ENCODE results near the gene UBXN7. TPM values are rescaled to one million over a fixed set of nuclear protein-coding genes. Genes with fewer than 3 reads are reported as not detected.
"Not testable (repeated sequence)": the region's sequence is repeated elsewhere in the genome, so short reads cannot be mapped to it uniquely, and the experiment has no call there.

Gene UBXN7
- total RNA-seq, 1 donor: 21.0 TPM

- Histone ChIP-seq H3K27me3 (ENCODE audit: insufficient read depth, low read length) (no peaks in the 10 kb centered on the region), H3K4me2 (ENCODE audit: insufficient read depth, low read length) (no peak overlapping the region), H3K79me2 (ENCODE audit: insufficient read depth, low read length) (no peaks in the 10 kb centered on the region), H3K9me3 (ENCODE audit: low read depth, low read length) (peaks cover 10% of the 10 kb centered on the region), H3K4me3 (ENCODE audit: insufficient read depth, low read length) (no peak overlapping the region), H3K4me1 (ENCODE audit: insufficient read depth, low read length) (no peaks in the 10 kb centered on the region), H3K36me3 (ENCODE audit: insufficient read depth, low read length) (no peaks in the 10 kb centered on the region), H2AFZ (ENCODE audit: low read length) (no peak overlapping the region), H4K20me1 (ENCODE audit: insufficient read depth, low read length) (no peaks in the 10 kb centered on the region), H3K27ac (ENCODE audit: low read depth, low read length) (no peak overlapping the region)
- no peak for TF ChIP-seq CTCF (IDR thresholded peaks at IDR 0.05; ENCODE audit: extremely low read depth, low read depth, low read length)
- no peak for DNase-seq (ENCODE audit: insufficient read length, low spot score, missing footprints)
Observed at GRCh38 chr3:196463804-196464203, 31.6 kb upstream of the UBXN7 start.

GRCh38 chr3:196463478-196463756 lies 31.2 kb upstream of the UBXN7 start:
- no peak for TF ChIP-seq CTCF (IDR thresholded peaks at IDR 0.05; ENCODE audit: extremely low read depth, low read depth, low read length)
- no peaks in the 10 kb centered on the region for H3K27me3 ChIP-seq (ENCODE audit: insufficient read depth, low read length)
- no peaks in the 10 kb centered on the region for H3K4me1 ChIP-seq (ENCODE audit: insufficient read depth, low read length)
- no peaks in the 10 kb centered on the region for H3K79me2 ChIP-seq (ENCODE audit: insufficient read depth, low read length)
- H3K9me3 ChIP-seq (ENCODE audit: low read depth, low read length): peaks cover 10% of the 10 kb centered on the region
- H3K4me2 ChIP-seq (ENCODE audit: insufficient read depth, low read length): no peak overlapping the region
- no peaks in the 10 kb centered on the region for H3K36me3 ChIP-seq (ENCODE audit: insufficient read depth, low read length)
- H3K27ac ChIP-seq (ENCODE audit: low read depth, low read length): no peak overlapping the region
- no peak for DNase-seq (ENCODE audit: insufficient read length, low spot score, missing footprints)
- H2AFZ ChIP-seq (ENCODE audit: low read length): no peak overlapping the region
- H4K20me1 ChIP-seq (ENCODE audit: insufficient read depth, low read length): no peaks in the 10 kb centered on the region
- no peak overlapping the region for H3K4me3 ChIP-seq (ENCODE audit: insufficient read depth, low read length)

- not testable (repeated sequence) for H3K79me2 ChIP-seq (ENCODE audit: insufficient read depth, low read length)
Observed at GRCh38 chr3:196462680-196463477, 30.7 kb upstream of the UBXN7 start.

GRCh38 chr3:196458063-196458462 lies 25.8 kb upstream of the UBXN7 start:
- Histone ChIP-seq H3K36me3 (ENCODE audit: insufficient read depth, low read length) (no peaks in the 10 kb centered on the region), H3K9me3 (ENCODE audit: low read depth, low read length) (peaks cover 4% of the 10 kb centered on the region), H3K4me3 (ENCODE audit: insufficient read depth, low read length) (no peak overlapping the region), H3K27me3 (ENCODE audit: insufficient read depth, low read length) (no peaks in the 10 kb centered on the region), H3K4me2 (ENCODE audit: insufficient read depth, low read length) (no peak overlapping the region), H2AFZ (ENCODE audit: low read length) (no peak overlapping the region), H4K20me1 (ENCODE audit: insufficient read depth, low read length) (no peaks in the 10 kb centered on the region), H3K79me2 (ENCODE audit: insufficient read depth, low read length) (no peaks in the 10 kb centered on the region), H3K4me1 (ENCODE audit: insufficient read depth, low read length) (no peaks in the 10 kb centered on the region), H3K27ac (ENCODE audit: low read depth, low read length) (no peak overlapping the region)
- TF ChIP-seq CTCF (IDR thresholded peaks at IDR 0.05; ENCODE audit: extremely low read depth, low read depth, low read length): no peak
- DNase-seq (ENCODE audit: insufficient read length, low spot score, missing footprints): no peak

More at GRCh38 chr3:196462680-196463477, 30.7 kb upstream of the UBXN7 start:
- H2AFZ ChIP-seq (ENCODE audit: low read length); H3K36me3 ChIP-seq (ENCODE audit: insufficient read depth, low read length); H3K4me3 ChIP-seq (ENCODE audit: insufficient read depth, low read length); H3K27me3 ChIP-seq (ENCODE audit: insufficient read depth, low read length); H3K4me1 ChIP-seq (ENCODE audit: insufficient read depth, low read length); H3K4me2 ChIP-seq (ENCODE audit: insufficient read depth, low read length); DNase-seq (ENCODE audit: insufficient read length, low spot score, missing footprints); H3K9me3 ChIP-seq (ENCODE audit: low read depth, low read length); H4K20me1 ChIP-seq (ENCODE audit: insufficient read depth, low read length); H3K27ac ChIP-seq (ENCODE audit: low read depth, low read length): not testable (repeated sequence)

GRCh38 chr3:196457470-196457869 lies 25.2 kb upstream of the UBXN7 start:
- H3K79me2 ChIP-seq (ENCODE audit: insufficient read depth, low read length); H3K27ac ChIP-seq (ENCODE audit: low read depth, low read length); H3K27me3 ChIP-seq (ENCODE audit: insufficient read depth, low read length); H3K4me1 ChIP-seq (ENCODE audit: insufficient read depth, low read length); H3K4me2 ChIP-seq (ENCODE audit: insufficient read depth, low read length); H3K9me3 ChIP-seq (ENCODE audit: low read depth, low read length); H3K4me3 ChIP-seq (ENCODE audit: insufficient read depth, low read length); H2AFZ ChIP-seq (ENCODE audit: low read length); DNase-seq (ENCODE audit: insufficient read length, low spot score, missing footprints); H3K36me3 ChIP-seq (ENCODE audit: insufficient read depth, low read length); H4K20me1 ChIP-seq (ENCODE audit: insufficient read depth, low read length): not testable (repeated sequence)

Data from osteoblast (primary cell).